ENCODE measurements around the gene CDH13. TPM values are rescaled to one million over a fixed set of nuclear protein-coding genes. Genes with fewer than 3 reads are reported as not detected.

CDH13 gene
- total and polyA plus RNA-seq, 2 donors (not counting 1 experiment from before 2014, with no cell fraction given) = 27.6 to 96.7 TPM

GRCh38 chr16:82594114-82594513, 32.7 kb upstream of the CDH13 start:
- TF ChIP-seq, protein P1, sequence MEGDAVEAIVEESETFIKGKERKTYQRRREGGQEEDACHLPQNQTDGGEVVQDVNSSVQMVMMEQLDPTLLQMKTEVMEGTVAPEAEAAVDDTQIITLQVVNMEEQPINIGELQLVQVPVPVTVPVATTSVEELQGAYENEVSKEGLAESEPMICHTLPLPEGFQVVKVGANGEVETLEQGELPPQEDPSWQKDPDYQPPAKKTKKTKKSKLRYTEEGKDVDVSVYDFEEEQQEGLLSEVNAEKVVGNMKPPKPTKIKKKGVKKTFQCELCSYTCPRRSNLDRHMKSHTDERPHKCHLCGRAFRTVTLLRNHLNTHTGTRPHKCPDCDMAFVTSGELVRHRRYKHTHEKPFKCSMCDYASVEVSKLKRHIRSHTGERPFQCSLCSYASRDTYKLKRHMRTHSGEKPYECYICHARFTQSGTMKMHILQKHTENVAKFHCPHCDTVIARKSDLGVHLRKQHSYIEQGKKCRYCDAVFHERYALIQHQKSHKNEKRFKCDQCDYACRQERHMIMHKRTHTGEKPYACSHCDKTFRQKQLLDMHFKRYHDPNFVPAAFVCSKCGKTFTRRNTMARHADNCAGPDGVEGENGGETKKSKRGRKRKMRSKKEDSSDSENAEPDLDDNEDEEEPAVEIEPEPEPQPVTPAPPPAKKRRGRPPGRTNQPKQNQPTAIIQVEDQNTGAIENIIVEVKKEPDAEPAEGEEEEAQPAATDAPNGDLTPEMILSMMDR (conservative IDR thresholded peaks at IDR 0.05 in 1 of 2, IDR thresholded peaks at IDR 0.05 in 1 of 2; ENCODE audit: low read depth in 1 of 2, low read length in 2 of 2) = no peak
- TF ChIP-seq EZH2 (IDR thresholded peaks at IDR 0.05; ENCODE audit: low read length, missing control alignments) = no peak
- Histone ChIP-seq H3K79me2 (ENCODE audit: control insufficient read depth, insufficient read depth, low read length) (no peaks in the 10 kb centered on the region), H3K9ac (ENCODE audit: insufficient read depth, low read length) (no peak overlapping the region), H3K4me1 (ENCODE audit: control insufficient read depth, extremely low read depth, insufficient read depth, low read length) (no peaks in the 10 kb centered on the region), H2AFZ (ENCODE audit: low read length) (no peak overlapping the region), H3K27me3 (ENCODE audit: control insufficient read depth, insufficient read depth, low read length) (no peaks in the 10 kb centered on the region), H3K4me2 (ENCODE audit: extremely low read depth, insufficient read depth, low read length) (no peak overlapping the region), H4K20me1 (ENCODE audit: control insufficient read depth, extremely low read depth, insufficient read depth, low read length) (no peaks in the 10 kb centered on the region), H3K9me3 (ENCODE audit: control insufficient read depth, insufficient read depth, low read depth, low read length) (no peaks in the 10 kb centered on the region), H3K27ac (ENCODE audit: insufficient read depth, low read length) (no peak overlapping the region), H3K4me3 (replicated peaks in 1 of 4; ENCODE audit: control extremely low read depth in 1 of 4, insufficient read depth in 1 of 4, low read depth in 3 of 4, low read length in 4 of 4) (no peak overlapping the region), H3K36me3 (ENCODE audit: control insufficient read depth, insufficient read depth, low read length) (no peaks in the 10 kb centered on the region)
- no peak for DNase-seq (ENCODE audit: low read depth in 2 of 2)

- no peak overlapping the region for H3K4me3 ChIP-seq (replicated peaks in 1 of 4; ENCODE audit: control extremely low read depth in 1 of 4, insufficient read depth in 1 of 4, low read depth in 3 of 4, low read length in 4 of 4)
- TF ChIP-seq EZH2 (IDR thresholded peaks at IDR 0.05; ENCODE audit: low read length, missing control alignments) = no peak
- H4K20me1 ChIP-seq (ENCODE audit: control insufficient read depth, extremely low read depth, insufficient read depth, low read length) = no peaks in the 10 kb centered on the region
- no peak overlapping the region for H3K27ac ChIP-seq (ENCODE audit: insufficient read depth, low read length)
- no peaks in the 10 kb centered on the region for H3K27me3 ChIP-seq (ENCODE audit: control insufficient read depth, insufficient read depth, low read length)
- H3K9ac ChIP-seq (ENCODE audit: insufficient read depth, low read length) = no peak overlapping the region
- H3K4me1 ChIP-seq (ENCODE audit: control insufficient read depth, extremely low read depth, insufficient read depth, low read length) = no peaks in the 10 kb centered on the region
- no peaks in the 10 kb centered on the region for H3K9me3 ChIP-seq (ENCODE audit: control insufficient read depth, insufficient read depth, low read depth, low read length)
- H2AFZ ChIP-seq (ENCODE audit: low read length) = no peak overlapping the region
- H3K79me2 ChIP-seq (ENCODE audit: control insufficient read depth, insufficient read depth, low read length) = no peaks in the 10 kb centered on the region
- no peaks in the 10 kb centered on the region for H3K36me3 ChIP-seq (ENCODE audit: control insufficient read depth, insufficient read depth, low read length)
- no peak overlapping the region for H3K4me2 ChIP-seq (ENCODE audit: extremely low read depth, insufficient read depth, low read length)
- no peak for DNase-seq (ENCODE audit: low read depth in 2 of 2)
Observed at GRCh38 chr16:82598771-82599170, 28.0 kb upstream of the CDH13 start.

DNA sequence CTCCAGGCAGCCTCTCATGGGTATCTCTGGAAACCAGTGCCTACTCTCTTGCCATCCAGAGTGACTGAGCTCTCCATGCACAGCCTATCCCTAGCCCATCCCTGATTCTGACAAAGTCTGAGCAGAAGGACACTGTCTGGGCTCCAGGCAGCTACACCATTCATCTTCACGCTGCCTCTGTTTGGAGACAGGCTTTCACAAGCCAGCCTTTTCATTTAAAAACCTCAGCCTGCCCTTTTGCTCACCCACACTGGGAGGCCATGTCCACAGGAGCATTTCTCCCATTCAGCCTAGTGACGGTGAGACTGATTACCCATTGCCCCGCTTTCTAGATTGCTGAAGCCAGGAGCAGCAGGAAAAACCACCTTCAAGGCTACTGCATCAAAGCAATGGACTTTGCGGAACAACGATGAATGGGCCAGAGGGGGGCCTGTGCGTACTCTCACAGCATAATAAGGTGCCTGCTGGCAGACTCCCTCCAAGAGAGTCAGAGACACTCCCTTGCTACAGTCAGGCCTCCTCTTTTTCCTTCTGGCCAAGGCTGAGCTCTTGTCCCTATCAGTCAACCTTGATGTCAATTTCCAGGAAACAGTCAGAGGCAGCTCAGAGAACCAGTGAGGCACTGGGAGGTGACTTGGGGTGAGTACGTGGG, 24.7 kb upstream of the CDH13 start:
- no peak overlapping the region for H3K4me2 ChIP-seq (ENCODE audit: extremely low read depth, insufficient read depth, low read length)

More for the DNA sequence above, 24.7 kb upstream of the CDH13 start:
- TF ChIP-seq EZH2 (IDR thresholded peaks at IDR 0.05; ENCODE audit: low read length, missing control alignments) = no peak
- TF ChIP-seq, protein P1 (conservative IDR thresholded peaks at IDR 0.05 in 1 of 2, IDR thresholded peaks at IDR 0.05 in 1 of 2; ENCODE audit: low read depth in 1 of 2, low read length in 2 of 2) = no peak
- peaks cover 2% of the 10 kb centered on the region for H3K27me3 ChIP-seq (ENCODE audit: control insufficient read depth, insufficient read depth, low read length)
- no peak overlapping the region for H3K27ac ChIP-seq (ENCODE audit: insufficient read depth, low read length)
- no peaks in the 10 kb centered on the region for H4K20me1 ChIP-seq (ENCODE audit: control insufficient read depth, extremely low read depth, insufficient read depth, low read length)
- H3K9ac ChIP-seq (ENCODE audit: insufficient read depth, low read length) = no peak overlapping the region
- H3K4me1 ChIP-seq (ENCODE audit: control insufficient read depth, extremely low read depth, insufficient read depth, low read length) = no peaks in the 10 kb centered on the region
- no peaks in the 10 kb centered on the region for H3K79me2 ChIP-seq (ENCODE audit: control insufficient read depth, insufficient read depth, low read length)
- no peak overlapping the region for H3K4me3 ChIP-seq (replicated peaks in 1 of 4; ENCODE audit: control extremely low read depth in 1 of 4, insufficient read depth in 1 of 4, low read depth in 3 of 4, low read length in 4 of 4)
- no peak for DNase-seq (ENCODE audit: low read depth in 2 of 2)
- no peaks in the 10 kb centered on the region for H3K9me3 ChIP-seq (ENCODE audit: control insufficient read depth, insufficient read depth, low read depth, low read length)
- H2AFZ ChIP-seq (ENCODE audit: low read length) = no peak overlapping the region
- no peaks in the 10 kb centered on the region for H3K36me3 ChIP-seq (ENCODE audit: control insufficient read depth, insufficient read depth, low read length)

Measured in fibroblast of lung (primary cell).